GM19467 (cell line): ENCODE measurements around the gene CFAP46.
"Not testable (repeated sequence)": the region's sequence is repeated elsewhere in the genome, so short reads cannot be mapped to it uniquely, and the experiment has no call there.

ENCODE experiments used
- ATAC-seq: cut with Tn5 transposase; IDR thresholded peaks from one replicate; pipeline ENCODE4 v1.9.1; 2021; ENCODE audit warnings: mild to moderate bottlenecking, moderate library complexity; ENCODE audit not compliant: unreplicated experiment

The CFAP46 gene

GRCh38 chr10:132832186-132832969 is 110.0 kb downstream of the CFAP46 start:
- no peak for ATAC-seq

- ATAC-seq, result no peak
These were observed 113.0 kb downstream of the CFAP46 start for GRCh38 chr10:132829403-132829802.

- ATAC-seq, result no peak
These were observed 113.7 kb downstream of the CFAP46 start for GRCh38 chr10:132828681-132829080.

- no peak for ATAC-seq
These were observed 114.4 kb downstream of the CFAP46 start for GRCh38 chr10:132827861-132828539.

- no peak for ATAC-seq
These were observed 115.0 kb downstream of the CFAP46 start for GRCh38 chr10:132827423-132827789.

- ATAC-seq, result no peak
These were observed 115.6 kb downstream of the CFAP46 start for GRCh38 chr10:132826524-132827422.

- ATAC-seq, result not testable (repeated sequence)
These were observed 116.4 kb downstream of the CFAP46 start for GRCh38 chr10:132825783-132826523.

- no peak for ATAC-seq
These were observed 122.3 kb downstream of the CFAP46 start for GRCh38 chr10:132820056-132820455.

- no peak for ATAC-seq
These were observed 124.6 kb downstream of the CFAP46 start for GRCh38 chr10:132817701-132818211.

GRCh38 chr10:132816718-132817117 is 125.7 kb downstream of the CFAP46 start:
- no peak for ATAC-seq

GRCh38 chr10:132815168-132815857 is 127.1 kb downstream of the CFAP46 start:
- no peak for ATAC-seq

GRCh38 chr10:132814469-132814856 is 127.9 kb downstream of the CFAP46 start:
- ATAC-seq, result no peak

GRCh38 chr10:132813560-132814468 is 128.6 kb downstream of the CFAP46 start:
- no peak for ATAC-seq

- no peak for ATAC-seq
These were observed 129.4 kb downstream of the CFAP46 start for GRCh38 chr10:132813001-132813401.

- ATAC-seq, result no peak
These were observed 129.8 kb downstream of the CFAP46 start for GRCh38 chr10:132812520-132812919.

- ATAC-seq, result no peak
These were observed 130.4 kb downstream of the CFAP46 start for GRCh38 chr10:132811891-132812481.

- no peak for ATAC-seq
These were observed 131.3 kb downstream of the CFAP46 start for GRCh38 chr10:132810807-132811700.
